AG04450 (cell line): ENCODE data around the gene CHRDL1. TPM values are rescaled to one million over a fixed set of nuclear protein-coding genes. Genes with fewer than 3 reads are reported as not detected.

Experiments
- CTCF ChIA-PET: fragments of 300-600, 350-600 bp; formaldehyde crosslinking; extraction: SDS; loops from one replicate; lab custom pipeline; 2022; ENCODE audit warnings: antibody characterized with exemption, inconsistent platforms; lab: Charles Lee
- POLR2A ChIA-PET: fragments of 350-600 bp; formaldehyde crosslinking; extraction: SDS; loops from one replicate; lab custom pipeline; 2021; ENCODE audit warnings: antibody characterized with exemption, inconsistent platforms; lab: Yijun Ruan, JAX
- DNase-seq: peaks from one replicate; pipeline ENCODE4 v3.0.0-alpha.2; 2011; ENCODE audit warnings: low read depth, low spot score
- H3K27ac ChIP-seq: one replicate; pipeline ENCODE4 v1.5.1; 2012; ENCODE audit warnings: low read depth, low read length, control low read depth
- H3K27me3 ChIP-seq: one replicate; pipeline ENCODE4 v1.6.0; 2012; ENCODE audit warnings: low read length; ENCODE audit not compliant: control insufficient read depth, insufficient read depth
- H3K4me3 ChIP-seq: 2 replicates; pipeline ENCODE4 v1.5.1; 2011; ENCODE audit warnings: mild to moderate bottlenecking, low read depth, low read length, control low read depth
- H3K9me3 ChIP-seq: 2 replicates; pipeline ENCODE4 v1.5.1; 2012; ENCODE audit warnings: low read length; ENCODE audit not compliant: control insufficient read depth, insufficient read depth
- polyA minus RNA-seq: library from RNA; depleted of rRNA, polyadenylated mRNA; stranded (reverse); fragments of >200 nt; gene quantifications from 2 replicates; pipeline ENCODE4 v1.2.3, GENCODE V29; 2011; rRNA and poly(A)+ RNA removed
- polyA plus RNA-seq: library from polyadenylated mRNA; depleted of rRNA; stranded (reverse); fragments of >200 nt; gene quantifications from 2 replicates; pipeline ENCODE4 v1.2.3, GENCODE V29; 2011; rRNA removed
- TF ChIP-seq, protein P1 (sequence below): IDR thresholded peaks from 2 replicates; pipeline ENCODE4 v1.5.1; 2011; ENCODE audit warnings: low read depth, low read length, control low read depth, inconsistent platforms

CHRDL1 gene, protein sequence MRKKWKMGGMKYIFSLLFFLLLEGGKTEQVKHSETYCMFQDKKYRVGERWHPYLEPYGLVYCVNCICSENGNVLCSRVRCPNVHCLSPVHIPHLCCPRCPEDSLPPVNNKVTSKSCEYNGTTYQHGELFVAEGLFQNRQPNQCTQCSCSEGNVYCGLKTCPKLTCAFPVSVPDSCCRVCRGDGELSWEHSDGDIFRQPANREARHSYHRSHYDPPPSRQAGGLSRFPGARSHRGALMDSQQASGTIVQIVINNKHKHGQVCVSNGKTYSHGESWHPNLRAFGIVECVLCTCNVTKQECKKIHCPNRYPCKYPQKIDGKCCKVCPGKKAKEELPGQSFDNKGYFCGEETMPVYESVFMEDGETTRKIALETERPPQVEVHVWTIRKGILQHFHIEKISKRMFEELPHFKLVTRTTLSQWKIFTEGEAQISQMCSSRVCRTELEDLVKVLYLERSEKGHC
- polyA plus RNA-seq (0.14 and 0.19 TPM in 2 replicates), polyA minus RNA-seq (not detected in 2 replicates)

DNA sequence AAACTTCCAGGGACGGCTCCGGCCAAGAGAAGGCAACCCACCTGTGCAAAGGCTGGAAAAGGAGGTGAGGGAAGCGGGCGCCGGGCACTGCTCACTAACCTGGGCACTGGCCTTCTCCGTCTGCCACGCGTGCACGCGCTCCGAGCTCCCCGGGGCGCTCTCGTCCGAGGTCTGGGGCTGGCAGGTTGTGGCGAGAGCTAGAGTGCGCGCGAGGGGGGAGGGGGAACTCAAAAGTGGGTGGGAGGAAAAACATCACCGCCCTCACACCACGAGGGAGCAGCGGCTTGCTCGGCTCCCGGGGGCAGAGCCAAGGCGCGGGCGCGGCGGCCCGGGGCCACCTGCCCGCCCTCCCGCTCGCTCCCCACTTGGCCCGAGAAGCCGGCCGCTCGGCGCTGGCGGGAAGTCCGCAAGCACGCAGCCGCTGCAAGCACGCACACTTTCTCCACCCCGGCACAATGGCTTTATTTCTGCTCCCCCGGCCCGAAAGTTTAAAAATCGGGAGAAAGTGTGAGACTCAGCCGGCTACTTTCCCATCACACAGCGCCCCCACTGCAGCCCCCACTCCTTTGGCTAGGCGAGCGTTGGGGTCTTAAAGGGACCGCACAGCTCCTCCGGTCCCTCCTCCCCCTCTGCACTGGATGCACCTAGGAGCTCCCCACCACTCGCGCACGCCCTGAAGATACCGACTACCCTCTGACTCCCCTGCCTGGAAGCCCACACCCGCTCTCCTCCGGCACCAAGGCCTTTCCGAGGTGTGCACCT, at the start of gene CHRDL1:
CHRDL1 (minus strand) TSS at position 173 of the 762 bp plus-strand sequence. CDS start 3,636 bp downstream, outside the sequence.
- Histone ChIP-seq H3K27me3 (peaks cover 5% of the 10 kb centered on the region), H3K27ac (no peak within 1 kb of the TSS), H3K9me3 (no peaks in the 10 kb centered on the region), H3K4me3 (0 out of 2 replicates have a peak within 1 kb of the TSS, but pooled peaks have one; percentile 10)
- no peak for DNase-seq
- ChIA-PET POLR2A (no interaction called here), CTCF (interaction anchor here (0.8 kb wide), 1 partner anchor 51 kb away, joined by 3 read pairs; no protein-coding TSS in a partner anchor)
- TF ChIP-seq, protein P1, sequence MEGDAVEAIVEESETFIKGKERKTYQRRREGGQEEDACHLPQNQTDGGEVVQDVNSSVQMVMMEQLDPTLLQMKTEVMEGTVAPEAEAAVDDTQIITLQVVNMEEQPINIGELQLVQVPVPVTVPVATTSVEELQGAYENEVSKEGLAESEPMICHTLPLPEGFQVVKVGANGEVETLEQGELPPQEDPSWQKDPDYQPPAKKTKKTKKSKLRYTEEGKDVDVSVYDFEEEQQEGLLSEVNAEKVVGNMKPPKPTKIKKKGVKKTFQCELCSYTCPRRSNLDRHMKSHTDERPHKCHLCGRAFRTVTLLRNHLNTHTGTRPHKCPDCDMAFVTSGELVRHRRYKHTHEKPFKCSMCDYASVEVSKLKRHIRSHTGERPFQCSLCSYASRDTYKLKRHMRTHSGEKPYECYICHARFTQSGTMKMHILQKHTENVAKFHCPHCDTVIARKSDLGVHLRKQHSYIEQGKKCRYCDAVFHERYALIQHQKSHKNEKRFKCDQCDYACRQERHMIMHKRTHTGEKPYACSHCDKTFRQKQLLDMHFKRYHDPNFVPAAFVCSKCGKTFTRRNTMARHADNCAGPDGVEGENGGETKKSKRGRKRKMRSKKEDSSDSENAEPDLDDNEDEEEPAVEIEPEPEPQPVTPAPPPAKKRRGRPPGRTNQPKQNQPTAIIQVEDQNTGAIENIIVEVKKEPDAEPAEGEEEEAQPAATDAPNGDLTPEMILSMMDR, result no peak

DNA sequence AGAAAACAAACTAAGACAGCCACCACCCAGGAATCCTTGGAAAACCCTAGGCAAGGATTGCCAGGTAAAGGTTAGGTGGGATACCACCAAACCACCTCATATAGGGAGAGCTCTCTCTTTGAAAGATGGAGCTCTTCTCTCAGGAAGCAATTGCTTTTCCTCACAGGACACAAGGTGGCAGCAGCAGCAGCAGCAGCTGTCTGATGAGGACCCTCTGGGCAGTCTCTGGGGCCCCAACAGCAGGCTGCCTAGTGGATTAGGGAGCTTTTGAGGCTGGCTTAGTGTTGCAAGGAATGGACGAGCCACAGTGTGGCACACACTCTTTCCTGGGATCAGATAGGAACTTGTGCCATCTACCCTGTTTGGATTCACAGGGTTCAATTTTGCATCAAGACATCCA, 41.4 kb upstream of the CHRDL1 start:
- ChIA-PET CTCF (interaction anchor here (0.9 to 1.8 kb wide), 2 partner anchors 9 to 10 kb away, joined by 3 to 9 read pairs; no protein-coding TSS in a partner anchor), POLR2A (no interaction called here)
- TF ChIP-seq, protein P1, result peak; percentile 21; the same call in 1 of the 2 replicates
- DNase-seq, result no peak
- no peak overlapping the region for H3K27ac ChIP-seq
- H3K9me3 ChIP-seq, result no peaks in the 10 kb centered on the region
- H3K27me3 ChIP-seq, result no peaks in the 10 kb centered on the region
- H3K4me3 ChIP-seq, result no peak overlapping the region

DNA sequence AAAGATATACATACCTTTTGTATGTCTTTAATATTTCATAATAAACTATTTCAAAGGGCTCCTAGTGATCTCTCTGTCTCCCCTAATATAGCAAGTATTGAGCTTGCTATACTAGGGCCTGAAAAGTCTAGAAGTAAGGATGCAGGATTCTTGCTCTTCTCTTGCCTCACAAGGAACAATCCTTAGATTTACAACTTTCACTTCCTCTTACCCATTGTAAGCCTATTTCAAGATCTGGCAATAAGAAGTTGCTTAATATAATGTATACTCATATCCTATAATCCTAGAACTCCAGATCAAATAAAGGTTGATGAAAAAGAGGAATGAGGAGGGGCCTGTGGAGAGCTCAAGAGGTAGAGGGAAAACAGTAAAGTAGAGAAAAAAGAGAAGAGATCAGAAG, 40.8 kb upstream of the CHRDL1 start:
- TF ChIP-seq, protein P1, result no peak
- ChIA-PET CTCF (interaction anchor here (1.8 kb wide), 1 partner anchor 11 kb away, joined by 9 read pairs; no protein-coding TSS in a partner anchor), POLR2A (no interaction called here)
- H3K27me3 ChIP-seq, result no peaks in the 10 kb centered on the region
- H3K4me3 ChIP-seq, result no peak overlapping the region
- no peak overlapping the region for H3K27ac ChIP-seq
- H3K9me3 ChIP-seq, result no peaks in the 10 kb centered on the region
- DNase-seq, result no peak

DNA sequence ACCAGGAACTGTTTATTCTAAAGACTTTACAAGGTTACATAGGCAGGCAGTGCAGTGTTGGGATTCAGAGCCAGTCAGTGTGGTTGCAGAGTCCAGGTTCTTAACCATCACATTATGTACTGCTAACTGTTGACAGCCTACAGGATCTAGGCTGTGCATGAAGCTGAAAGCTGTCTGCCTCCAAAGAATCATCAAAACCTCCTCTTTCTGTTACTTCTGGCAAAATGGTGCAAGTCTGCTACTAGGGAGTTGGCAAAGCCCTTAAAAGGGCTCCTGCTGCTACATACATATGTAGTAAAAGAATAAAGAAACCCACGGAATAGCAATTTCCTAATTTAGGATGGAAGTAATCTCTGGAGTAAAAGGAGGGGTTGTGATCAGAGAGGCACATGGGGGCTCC, 40.4 kb upstream of the CHRDL1 start:
- Histone ChIP-seq H3K4me3 (no peak overlapping the region), H3K27ac (no peak overlapping the region), H3K9me3 (no peaks in the 10 kb centered on the region), H3K27me3 (no peaks in the 10 kb centered on the region)
- CTCF ChIA-PET, result interaction anchor here (1.8 kb wide), 1 partner anchor 11 kb away, joined by 9 read pairs; no protein-coding TSS in a partner anchor
- TF ChIP-seq, protein P1, result no peak
- POLR2A ChIA-PET, result no interaction called here
- DNase-seq, result no peak
